Endothelial cell of umbilical vein (primary cell): ENCODE measurements around the gene EIF2AK3. TPM values are rescaled to one million over a fixed set of nuclear protein-coding genes. Genes with fewer than 3 reads are reported as not detected.

Experiments
- BruUV-seq: library from RNA; stranded (reverse); fragments of 400-500 nt; replicated peaks from 2 replicates; lab custom pipeline; 2021; lab: Mats Ljungman, UMichigan
- CTCF ChIA-PET: fragments of 300-600, 350-600 bp; sonication (Branson Sonifier 250); formaldehyde crosslinking; loops from one replicate; lab custom pipeline; 2021; ENCODE audit warnings: antibody characterized with exemption, inconsistent platforms; lab: Charles Lee
- POLR2A ChIA-PET: fragments of 300-600, 350-600 bp; sonication (Branson Sonifier 250); formaldehyde crosslinking; loops from one replicate; lab custom pipeline; 2021; ENCODE audit warnings: antibody characterized with exemption, inconsistent platforms; lab: Charles Lee
- DNase-seq: peaks from one replicate; pipeline ENCODE4 v3.0.0-alpha.2; 2011; ENCODE audit warnings: low read depth, low spot score
- FAIRE-seq: peaks from 2 replicates; lab custom pipeline; 2011; peaks lifted over from hg19 to GRCh38; lab: Jason Lieb, UNC
- H2AFZ ChIP-seq: 2 replicates; pipeline ENCODE4 v1.6.0; 2012; ENCODE audit warnings: low read depth, low read length, control low read depth, inconsistent platforms
- H3K27ac ChIP-seq: 2 replicates; pipeline ENCODE4 v1.5.1; 2011; ENCODE audit warnings: low read depth, mild to moderate bottlenecking, control low read depth, low read length, moderate library complexity; ENCODE audit not compliant: insufficient read depth
- H3K27me3 ChIP-seq, 2 experiments: 2 replicates each; pipeline versions ENCODE4 v1.6.0 to v1.6.1; 2011; ENCODE audit warnings: low read length in 2 of 2, mixed read lengths in 1 of 2; ENCODE audit not compliant: control insufficient read depth in 2 of 2, insufficient read depth in 2 of 2
- H3K36me3 ChIP-seq, 2 experiments: 2 replicates in 1 of 2; 3 replicates in 1 of 2; pipeline ENCODE4 v1.5.1; 2011; ENCODE audit warnings: low read length in 2 of 2, mild to moderate bottlenecking in 1 of 2, moderate library complexity in 1 of 2; ENCODE audit not compliant: control insufficient read depth in 2 of 2, insufficient read depth in 2 of 2; ENCODE audit errors: extremely low read depth in 1 of 2
- H3K4me1 ChIP-seq: 3 replicates; pipeline ENCODE4 v1.5.1; 2011; ENCODE audit warnings: mild to moderate bottlenecking, low read length; ENCODE audit not compliant: control insufficient read depth, insufficient read depth; ENCODE audit errors: extremely low read depth
- H3K4me2 ChIP-seq: 2 replicates; pipeline ENCODE4 v1.6.1; 2011; ENCODE audit warnings: low read length, control low read depth, mixed read lengths; ENCODE audit not compliant: insufficient read depth
- H3K4me3 ChIP-seq, 3 experiments: fragments of 200-600 bp in 1 of 3; sonication (generic), shearing (Covaris generic) in 1 of 3; replicated peaks in 1 of 3; 2 replicates each; pipeline ENCODE4 v1.5.1; 2011 to 2016; ENCODE audit warnings: control low read depth in 3 of 3, low read length in 3 of 3, mild to moderate bottlenecking in 2 of 3, inconsistent platforms in 1 of 3, low read depth in 1 of 3, moderate library complexity in 1 of 3; ENCODE audit not compliant: insufficient read depth in 1 of 3
- H3K79me2 ChIP-seq: 2 replicates; pipeline ENCODE4 v1.6.0; 2012; ENCODE audit warnings: low read length, inconsistent platforms; ENCODE audit not compliant: control insufficient read depth, insufficient read depth
- H3K9ac ChIP-seq: replicated peaks from 2 replicates; pipeline ENCODE3; 2011; ENCODE audit warnings: low read length, control low read depth; ENCODE audit not compliant: insufficient read depth; ENCODE audit errors: extremely low read depth
- H3K9me1 ChIP-seq: replicated peaks from 3 replicates; pipeline ENCODE4 v1.6.0; 2011; ENCODE audit warnings: mild to moderate bottlenecking, low read length; ENCODE audit not compliant: control insufficient read depth, insufficient read depth; ENCODE audit errors: extremely low read depth
- H3K9me3 ChIP-seq: replicated peaks from 2 replicates; pipeline ENCODE4 v1.5.1; 2012; ENCODE audit warnings: low read length, inconsistent platforms; ENCODE audit not compliant: control insufficient read depth, insufficient read depth
- H4K20me1 ChIP-seq: replicated peaks from 2 replicates; pipeline ENCODE3; 2011; ENCODE audit warnings: mild to moderate bottlenecking, low read length; ENCODE audit not compliant: control insufficient read depth, insufficient read depth; ENCODE audit errors: extremely low read depth
- EZH2 ChIP-seq: IDR thresholded peaks from 2 replicates; pipeline ENCODE4 v1.6.1; 2012; ENCODE audit warnings: borderline replicate concordance, low read depth, mild to moderate bottlenecking, moderate library complexity, low read length, inconsistent platforms; ENCODE audit not compliant: severe bottlenecking
- FOS ChIP-seq: IDR thresholded peaks from 2 replicates; pipeline ENCODE4 v1.6.1; 2011; ENCODE audit warnings: mild to moderate bottlenecking, low read length, moderate library complexity, borderline replicate concordance; ENCODE audit not compliant: insufficient read depth
- GATA2 ChIP-seq: IDR thresholded peaks from 2 replicates; pipeline ENCODE4 v1.7.0; 2011; ENCODE audit warnings: low read depth, mild to moderate bottlenecking, moderate library complexity, mixed read lengths, low read length; ENCODE audit not compliant: insufficient read length, insufficient read depth
- JUN ChIP-seq: IDR thresholded peaks from 2 replicates; pipeline ENCODE4 v1.6.1; 2011; ENCODE audit warnings: borderline replicate concordance, low read depth; ENCODE audit not compliant: insufficient read length, insufficient read depth
- MYC ChIP-seq: IDR thresholded peaks from one replicate; pipeline ENCODE4 v1.6.1; 2011; ENCODE audit warnings: mild to moderate bottlenecking, low read depth, low read length
- POLR2A ChIP-seq: IDR thresholded peaks from 2 replicates; pipeline ENCODE4 v1.6.1; 2012; ENCODE audit warnings: low read depth, mild to moderate bottlenecking, control low read depth, low read length
- POLR2AphosphoS5 ChIP-seq: IDR thresholded peaks from 2 replicates; pipeline ENCODE4 v1.6.1; 2012; ENCODE audit warnings: low read depth, mild to moderate bottlenecking, control low read depth, low read length, moderate library complexity; ENCODE audit not compliant: insufficient read depth
- dilution Hi-C: fragments of 300-500 bp; cut with MboI; formaldehyde crosslinking; loops from one replicate; pipeline ENCODE4 v1.15.0; 2019; ENCODE audit warnings: low sequenced_read_pairs; ENCODE audit not compliant: extremely low pct_ligation_motif_present
- intact Hi-C: fragments of 100-400 bp; cut with micrococcal nuclease; formaldehyde crosslinking; loops from one replicate; pipeline ENCODE4 v1.10.0; 2022
- polyA plus RNA-seq, 4 experiments: library from polyadenylated mRNA; depleted of rRNA in 3 of 4; stranded (reverse) in 3 of 4; unstranded in 1 of 4; fragments of >200 nt; gene quantifications; 2 replicates each; pipeline versions ENCODE4 v1.2.1 to v1.2.3, GENCODE V29; 2011 to 2012; ENCODE audit warnings: missing spikeins in 1 of 4
- total RNA-seq: library from RNA; stranded (reverse); gene quantifications from 2 replicates; pipeline ENCODE4 v1.2.3, GENCODE V29; 2021
- TF ChIP-seq, protein P1 (sequence below), 2 donors: IDR thresholded peaks; 1 replicate in 1 of 2; 2 replicates in 1 of 2; pipeline ENCODE4 v1.5.1; 2011; ENCODE audit warnings: low read length in 2 of 2, mild to moderate bottlenecking in 2 of 2, moderate library complexity in 2 of 2, control low read depth in 1 of 2, inconsistent platforms in 1 of 2, low read depth in 1 of 2; ENCODE audit not compliant: insufficient read depth in 1 of 2; ENCODE audit errors: extremely low read depth in 1 of 2
- TF ChIP-seq, protein P2 (sequence below): IDR thresholded peaks from 2 replicates; pipeline ENCODE4 v1.6.1; 2011; ENCODE audit not compliant: insufficient read depth, insufficient read length

The EIF2AK3 gene
- total and polyA plus RNA-seq, 2 donors (not counting 3 experiments of a cell fraction or from before 2014, with no cell fraction given): 5.3 to 17.3 TPM

DNA sequence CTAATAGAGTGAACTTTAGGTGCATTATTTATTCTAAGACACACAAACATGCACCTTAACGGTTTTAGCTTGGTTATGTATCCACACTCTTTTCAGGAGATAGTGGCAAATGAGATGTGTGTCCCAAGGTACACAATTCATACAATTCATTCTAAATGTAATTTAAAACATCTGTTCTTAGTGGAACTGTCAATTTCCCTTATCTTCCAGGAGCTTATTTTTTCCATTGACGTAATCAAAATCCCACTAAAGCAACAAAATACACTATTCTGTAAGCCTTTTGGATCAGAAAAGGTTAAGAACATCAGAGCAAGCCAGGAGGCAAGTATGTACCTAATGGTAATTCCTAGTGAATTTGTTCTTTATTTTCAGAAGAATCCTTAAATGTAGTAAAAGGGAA, 19.8 kb downstream of the EIF2AK3 start:
- Histone ChIP-seq H3K4me2 (no peak overlapping the region), H3K27ac (no peak overlapping the region), H3K4me1 (peaks cover 11% of the 10 kb centered on the region), H3K9ac (no peak overlapping the region), H3K9me3 (no peaks in the 10 kb centered on the region), H3K79me2 (peaks cover 1% of the 10 kb centered on the region), H3K36me3 (no peaks in the 10 kb centered on the region), H3K27me3 (no peaks in the 10 kb centered on the region), H3K9me1 (no peaks in the 10 kb centered on the region), H4K20me1 (no peaks in the 10 kb centered on the region), H3K4me3 (no peak overlapping the region), H2AFZ (no peak overlapping the region)
- dilution Hi-C loops (no loop called here), intact Hi-C loops (no loop called here)
- DNase-seq (no peak), FAIRE-seq (no peak)
- no TSS peak for BruUV-seq
- CTCF ChIA-PET: interaction anchor here (0.9 to 3.9 kb wide), 4 partner anchors 15 to 547 kb away, joined by 4 to 18 read pairs (median 5); no protein-coding TSS in a partner anchor
- POLR2A ChIA-PET: no interaction called here
- TF ChIP-seq POLR2AphosphoS5 (no peak), EZH2 (no peak), JUN (no peak), GATA2 (no peak), MYC (no peak), POLR2A (no peak), FOS (no peak)
- TF ChIP-seq, protein P1, sequence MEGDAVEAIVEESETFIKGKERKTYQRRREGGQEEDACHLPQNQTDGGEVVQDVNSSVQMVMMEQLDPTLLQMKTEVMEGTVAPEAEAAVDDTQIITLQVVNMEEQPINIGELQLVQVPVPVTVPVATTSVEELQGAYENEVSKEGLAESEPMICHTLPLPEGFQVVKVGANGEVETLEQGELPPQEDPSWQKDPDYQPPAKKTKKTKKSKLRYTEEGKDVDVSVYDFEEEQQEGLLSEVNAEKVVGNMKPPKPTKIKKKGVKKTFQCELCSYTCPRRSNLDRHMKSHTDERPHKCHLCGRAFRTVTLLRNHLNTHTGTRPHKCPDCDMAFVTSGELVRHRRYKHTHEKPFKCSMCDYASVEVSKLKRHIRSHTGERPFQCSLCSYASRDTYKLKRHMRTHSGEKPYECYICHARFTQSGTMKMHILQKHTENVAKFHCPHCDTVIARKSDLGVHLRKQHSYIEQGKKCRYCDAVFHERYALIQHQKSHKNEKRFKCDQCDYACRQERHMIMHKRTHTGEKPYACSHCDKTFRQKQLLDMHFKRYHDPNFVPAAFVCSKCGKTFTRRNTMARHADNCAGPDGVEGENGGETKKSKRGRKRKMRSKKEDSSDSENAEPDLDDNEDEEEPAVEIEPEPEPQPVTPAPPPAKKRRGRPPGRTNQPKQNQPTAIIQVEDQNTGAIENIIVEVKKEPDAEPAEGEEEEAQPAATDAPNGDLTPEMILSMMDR (IDR thresholded peaks at IDR 0.05; ENCODE audit: extremely low read depth in 1 of 2, insufficient read depth in 1 of 2, low read depth in 1 of 2, low read length in 2 of 2): no peak
- TF ChIP-seq, protein P2, sequence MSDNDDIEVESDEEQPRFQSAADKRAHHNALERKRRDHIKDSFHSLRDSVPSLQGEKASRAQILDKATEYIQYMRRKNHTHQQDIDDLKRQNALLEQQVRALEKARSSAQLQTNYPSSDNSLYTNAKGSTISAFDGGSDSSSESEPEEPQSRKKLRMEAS: no peak
